Neuron (in vitro differentiated cells): ENCODE data around the gene ADAM22.
"Not testable (repeated sequence)": the region's sequence is repeated elsewhere in the genome, so short reads cannot be mapped to it uniquely, and the experiment has no call there.

Source experiments
- H2AFZ ChIP-seq: one replicate; pipeline ENCODE4 v1.6.1; 2013; ENCODE audit warnings: low read depth, mild to moderate bottlenecking, inconsistent platforms, low read length, moderate library complexity
- H3K27me3 ChIP-seq: one replicate; pipeline ENCODE4 v1.6.1; 2013; ENCODE audit warnings: low read length; ENCODE audit not compliant: insufficient read depth
- H3K36me3 ChIP-seq: one replicate; pipeline ENCODE4 v1.6.1; 2013; ENCODE audit warnings: low read length; ENCODE audit not compliant: insufficient read depth
- H3K4me1 ChIP-seq: one replicate; pipeline ENCODE4 v1.6.1; 2013; ENCODE audit warnings: low read length; ENCODE audit not compliant: insufficient read depth
- H3K4me3 ChIP-seq: 2 replicates; pipeline ENCODE4 v1.5.1; 2013; ENCODE audit warnings: mild to moderate bottlenecking, low read length, moderate library complexity
- H3K9me3 ChIP-seq: one replicate; pipeline ENCODE4 v1.6.1; 2013; ENCODE audit warnings: low read length

ADAM22 gene

DNA sequence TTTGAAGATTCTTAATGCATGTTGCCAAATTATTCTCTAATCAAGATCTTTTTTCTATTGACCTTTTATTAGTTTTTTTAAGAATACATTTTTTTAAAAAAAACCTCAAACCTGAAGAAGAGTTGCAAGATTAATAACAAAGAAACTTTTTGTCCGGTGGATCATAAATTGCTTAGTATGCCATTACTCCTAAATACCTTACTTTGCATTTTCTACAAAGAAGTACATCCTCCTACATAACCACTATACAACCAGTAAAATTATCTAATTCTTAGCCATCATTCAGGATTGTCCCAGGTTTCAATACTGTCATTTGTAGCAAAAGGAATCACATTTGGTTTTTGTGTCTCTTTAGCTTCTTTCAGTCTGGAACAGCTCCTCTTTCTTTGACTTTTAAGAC lies 207.9 kb downstream of the ADAM22 start:
- Histone ChIP-seq H2AFZ (no peak overlapping the region), H3K9me3 (no peaks in the 10 kb centered on the region), H3K27me3 (no peaks in the 10 kb centered on the region), H3K4me3 (no peak overlapping the region), H3K36me3 (no peaks in the 10 kb centered on the region), H3K4me1 (no peaks in the 10 kb centered on the region)

GRCh38 chr7:88146616-88147015 lies 212.6 kb downstream of the ADAM22 start:
- no peak overlapping the region for H2AFZ ChIP-seq
- no peaks in the 10 kb centered on the region for H3K4me1 ChIP-seq
- H3K9me3 ChIP-seq = no peaks in the 10 kb centered on the region
- no peak overlapping the region for H3K4me3 ChIP-seq
- no peaks in the 10 kb centered on the region for H3K27me3 ChIP-seq
- no peaks in the 10 kb centered on the region for H3K36me3 ChIP-seq

GRCh38 chr7:88147341-88147740 lies 213.3 kb downstream of the ADAM22 start:
- no peaks in the 10 kb centered on the region for H3K36me3 ChIP-seq
- no peak overlapping the region for H2AFZ ChIP-seq
- no peaks in the 10 kb centered on the region for H3K9me3 ChIP-seq
- H3K4me3 ChIP-seq = no peak overlapping the region
- H3K27me3 ChIP-seq = no peaks in the 10 kb centered on the region
- no peaks in the 10 kb centered on the region for H3K4me1 ChIP-seq

DNA sequence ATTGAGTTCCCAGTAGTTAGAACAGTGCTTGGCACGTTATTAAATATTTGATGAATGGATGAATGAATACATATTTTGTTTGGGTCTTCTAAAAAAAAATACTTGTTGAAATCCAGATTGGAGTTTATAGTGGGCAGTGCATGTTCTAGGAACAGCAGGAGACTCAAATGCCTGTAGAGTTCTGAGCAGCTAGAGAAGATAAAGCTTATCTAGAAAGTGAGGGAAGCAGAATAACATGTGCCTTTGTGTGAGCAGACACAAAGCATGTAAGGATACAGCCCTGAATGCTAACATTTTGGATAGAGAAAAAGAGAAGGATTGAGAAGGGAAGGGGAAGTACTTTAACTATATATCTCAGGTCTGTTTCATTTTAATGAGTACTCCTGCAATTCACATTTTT lies 213.9 kb downstream of the ADAM22 start:
- no peaks in the 10 kb centered on the region for H3K27me3 ChIP-seq
- no peaks in the 10 kb centered on the region for H3K9me3 ChIP-seq
- H2AFZ ChIP-seq = no peak overlapping the region
- H3K36me3 ChIP-seq = no peaks in the 10 kb centered on the region
- no peak overlapping the region for H3K4me3 ChIP-seq
- no peaks in the 10 kb centered on the region for H3K4me1 ChIP-seq

- Histone ChIP-seq H3K36me3 (peaks cover 3% of the 10 kb centered on the region), H3K4me1 (no peaks in the 10 kb centered on the region), H2AFZ (no peak overlapping the region), H3K9me3 (no peaks in the 10 kb centered on the region), H3K4me3 (no peak overlapping the region), H3K27me3 (no peaks in the 10 kb centered on the region)
Observed at GRCh38 chr7:88150033-88150432, 216.0 kb downstream of the ADAM22 start.

DNA sequence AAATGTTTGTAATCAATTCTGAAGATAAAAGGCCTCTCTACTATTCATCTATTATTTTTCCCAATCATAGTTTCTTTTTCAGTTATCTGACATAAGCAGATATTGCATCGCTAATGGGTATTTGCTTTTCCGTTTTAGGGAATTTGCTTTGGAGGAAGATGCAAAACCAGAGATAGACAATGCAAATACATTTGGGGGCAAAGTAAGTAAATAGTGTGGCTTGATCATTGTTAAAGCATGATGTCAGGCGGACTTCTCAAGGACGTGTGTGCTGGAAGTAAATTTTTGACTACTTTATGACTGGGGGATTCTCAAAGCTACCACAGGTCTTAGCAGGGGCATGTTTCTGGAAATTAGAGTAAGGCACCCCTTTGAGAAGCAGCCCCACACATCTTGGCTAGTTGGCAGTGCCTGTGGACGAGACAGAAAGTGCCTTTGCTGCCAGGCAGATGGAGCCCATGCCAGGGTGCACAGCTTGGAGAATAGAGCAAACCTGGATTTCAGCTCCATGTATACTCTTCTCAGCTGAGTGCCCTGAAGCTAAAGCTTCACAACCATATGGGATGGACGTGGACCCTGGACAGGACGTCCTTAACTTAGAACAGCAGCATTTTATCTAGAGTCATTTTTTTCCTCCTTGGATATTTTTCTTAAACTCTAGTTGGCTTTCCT lies 217.2 kb downstream of the ADAM22 start:
- no peaks in the 10 kb centered on the region for H3K27me3 ChIP-seq
- no peaks in the 10 kb centered on the region for H3K4me1 ChIP-seq
- no peak overlapping the region for H3K4me3 ChIP-seq
- no peak overlapping the region for H2AFZ ChIP-seq
- H3K36me3 ChIP-seq = peaks cover 3% of the 10 kb centered on the region
- H3K9me3 ChIP-seq = no peaks in the 10 kb centered on the region

DNA sequence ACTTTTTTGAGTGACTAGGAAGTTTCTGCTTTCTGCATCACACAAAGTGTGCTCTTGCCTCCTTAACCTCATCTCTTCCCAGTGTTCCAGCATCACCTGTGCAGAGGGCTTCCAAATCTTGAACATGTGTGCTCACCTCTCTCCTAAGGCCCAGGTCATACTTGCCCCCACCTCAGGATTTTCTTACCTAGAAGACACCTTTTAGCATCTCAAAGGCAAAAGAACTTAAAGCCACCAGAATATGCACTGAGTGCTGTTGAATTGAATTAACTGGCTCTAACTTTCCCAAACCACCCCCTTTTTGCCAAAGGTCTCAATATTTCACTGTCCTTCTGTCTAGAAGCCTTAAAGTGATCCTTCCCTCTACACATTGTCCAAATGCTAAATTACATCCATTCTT lies 219.3 kb downstream of the ADAM22 start:
- no peaks in the 10 kb centered on the region for H3K4me1 ChIP-seq
- no peaks in the 10 kb centered on the region for H3K27me3 ChIP-seq
- H3K36me3 ChIP-seq = peaks cover 3% of the 10 kb centered on the region

GRCh38 chr7:88155756-88156155 lies 221.7 kb downstream of the ADAM22 start:
- peaks cover 3% of the 10 kb centered on the region for H3K36me3 ChIP-seq
- H3K27me3 ChIP-seq = no peaks in the 10 kb centered on the region
- no peaks in the 10 kb centered on the region for H3K4me1 ChIP-seq
- H2AFZ ChIP-seq = no peak overlapping the region
- peaks cover 4% of the 10 kb centered on the region for H3K9me3 ChIP-seq
- H3K4me3 ChIP-seq = no peak overlapping the region

More for the DNA sequence above, 219.3 kb downstream of the ADAM22 start:
- Histone ChIP-seq H2AFZ (no peak overlapping the region), H3K4me3 (no peak overlapping the region), H3K9me3 (peaks cover 4% of the 10 kb centered on the region)

DNA sequence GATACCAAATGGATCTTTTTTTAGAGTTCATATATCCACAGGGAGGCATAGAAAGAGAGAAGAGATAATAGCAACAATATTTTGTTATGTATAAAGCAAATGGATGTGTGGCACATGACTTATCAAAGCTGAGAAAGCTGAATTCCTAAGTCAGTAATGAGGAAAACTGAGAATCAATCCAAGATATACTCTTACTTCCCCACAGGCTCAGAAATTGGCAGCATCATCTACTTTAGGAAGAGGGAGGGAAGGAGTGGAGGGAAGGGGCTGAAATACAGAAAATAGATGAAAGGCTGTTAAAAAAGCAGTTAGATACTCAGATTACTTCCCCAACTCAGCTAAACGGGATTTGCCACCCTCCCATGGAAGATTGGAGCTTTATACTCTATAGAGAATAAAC lies 222.3 kb downstream of the ADAM22 start:
- H2AFZ ChIP-seq = no peak overlapping the region
- no peaks in the 10 kb centered on the region for H3K4me1 ChIP-seq
- peaks cover 3% of the 10 kb centered on the region for H3K36me3 ChIP-seq
- H3K4me3 ChIP-seq = no peak overlapping the region
- H3K9me3 ChIP-seq = peaks cover 4% of the 10 kb centered on the region
- no peaks in the 10 kb centered on the region for H3K27me3 ChIP-seq

DNA sequence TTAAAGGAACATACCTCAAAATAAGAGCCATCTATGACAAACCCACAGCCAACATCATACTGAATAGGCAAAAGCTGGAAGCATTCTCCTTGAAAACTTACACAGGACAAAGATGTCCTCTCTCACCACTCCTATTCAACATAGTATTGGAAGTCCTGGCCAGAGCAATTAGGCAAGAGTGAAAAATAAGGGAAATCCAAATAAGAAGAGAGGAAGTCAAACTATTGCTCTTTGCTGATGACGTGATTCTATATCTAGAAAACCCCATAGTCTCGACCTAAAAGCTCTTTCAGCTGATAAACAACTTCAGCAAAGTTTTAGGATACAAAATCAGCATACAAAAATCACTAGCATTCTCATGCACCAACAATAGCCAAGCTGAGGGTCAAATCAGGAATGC lies 225.7 kb downstream of the ADAM22 start:
- H3K27me3 ChIP-seq, H3K4me3 ChIP-seq, H3K4me1 ChIP-seq, H3K9me3 ChIP-seq, H3K36me3 ChIP-seq, H2AFZ ChIP-seq: not testable (repeated sequence)

GRCh38 chr7:88165697-88166096 lies 231.6 kb downstream of the ADAM22 start:
- H3K27me3 ChIP-seq = no peaks in the 10 kb centered on the region
- no peak overlapping the region for H3K4me3 ChIP-seq
- no peaks in the 10 kb centered on the region for H3K9me3 ChIP-seq
- no peak overlapping the region for H2AFZ ChIP-seq
- no peaks in the 10 kb centered on the region for H3K4me1 ChIP-seq
- no peaks in the 10 kb centered on the region for H3K36me3 ChIP-seq

DNA sequence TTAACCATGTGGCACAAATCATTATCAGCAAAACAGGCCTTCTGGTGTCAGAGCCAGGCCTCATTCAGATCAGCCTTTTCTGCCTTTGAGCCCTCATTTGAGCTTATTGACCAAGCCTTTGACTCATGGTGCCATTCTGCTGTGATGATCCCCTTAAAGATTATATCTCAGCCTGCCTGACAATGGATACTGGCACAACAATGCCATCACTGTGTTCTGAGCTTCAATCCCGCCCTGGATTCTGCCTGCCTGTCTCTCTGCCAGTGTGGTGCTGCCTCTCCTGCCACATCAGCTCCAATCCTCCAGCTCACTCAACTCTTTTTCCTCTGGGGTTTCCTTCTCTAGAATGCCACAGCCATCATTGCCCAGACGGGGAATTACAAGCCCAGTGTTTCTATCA lies 233.2 kb downstream of the ADAM22 start:
- no peak overlapping the region for H2AFZ ChIP-seq
- no peaks in the 10 kb centered on the region for H3K4me1 ChIP-seq
- no peaks in the 10 kb centered on the region for H3K9me3 ChIP-seq
- H3K36me3 ChIP-seq = no peaks in the 10 kb centered on the region
- H3K4me3 ChIP-seq = no peak overlapping the region
- no peaks in the 10 kb centered on the region for H3K27me3 ChIP-seq

- Histone ChIP-seq H3K4me3 (no peak overlapping the region), H2AFZ (no peak overlapping the region), H3K4me1 (no peaks in the 10 kb centered on the region), H3K27me3 (no peaks in the 10 kb centered on the region), H3K36me3 (no peaks in the 10 kb centered on the region), H3K9me3 (no peaks in the 10 kb centered on the region)
Observed at GRCh38 chr7:88167721-88168120, 233.7 kb downstream of the ADAM22 start.

GRCh38 chr7:88169717-88170320 lies 235.8 kb downstream of the ADAM22 start:
- H3K9me3 ChIP-seq = no peaks in the 10 kb centered on the region
- no peak overlapping the region for H3K4me3 ChIP-seq
- H3K4me1 ChIP-seq = no peaks in the 10 kb centered on the region
- no peak overlapping the region for H2AFZ ChIP-seq
- no peaks in the 10 kb centered on the region for H3K27me3 ChIP-seq
- no peaks in the 10 kb centered on the region for H3K36me3 ChIP-seq
